OCI-LY7 (cell line): ENCODE results near the gene INSR. TPM values are rescaled to one million over a fixed set of nuclear protein-coding genes. Genes with fewer than 3 reads are reported as not detected.

Experiments
- BruUV-seq: library from RNA; stranded (reverse); fragments of 400-500 nt; replicated peaks from 2 replicates; lab custom pipeline; 2021; lab: Mats Ljungman, UMichigan
- CTCF ChIA-PET: fragments of 300-600 bp; sonication (Branson Sonifier 250); formaldehyde crosslinking; loops from one replicate; lab custom pipeline; 2022; ENCODE audit warnings: antibody characterized with exemption; ENCODE audit not compliant: unreplicated experiment; lab: Charles Lee
- POLR2A ChIA-PET: fragments of 300-600 bp; sonication (Branson Sonifier 250); formaldehyde crosslinking; loops from one replicate; lab custom pipeline; 2022; ENCODE audit warnings: antibody characterized with exemption; lab: Charles Lee
- DNase-seq: peaks from one replicate; pipeline ENCODE4 v3.0.0-alpha.2; 2015; ENCODE audit warnings: low spot score
- H2AFZ ChIP-seq: fragments of 200-600 bp; sonication (generic), shearing (Covaris generic); 2 replicates; pipeline ENCODE4 v1.6.1; 2014; ENCODE audit warnings: mild to moderate bottlenecking, antibody characterized with exemption, low read length, moderate library complexity
- H3K27ac ChIP-seq: fragments of 200-600 bp; sonication (generic); 2 replicates; pipeline ENCODE4 v1.5.1; 2014; ENCODE audit warnings: mixed run types, low read depth, mild to moderate bottlenecking, moderate library complexity, low read length, inconsistent platforms; ENCODE audit not compliant: poor library complexity, severe bottlenecking
- H3K36me3 ChIP-seq: fragments of 200-600 bp; sonication (generic); 2 replicates; pipeline ENCODE4 v1.6.1; 2014; ENCODE audit warnings: mild to moderate bottlenecking, antibody characterized with exemption, low read length, moderate library complexity, mixed read lengths; ENCODE audit not compliant: insufficient read depth
- H3K4me1 ChIP-seq: fragments of 200-600 bp; sonication (generic); 2 replicates; pipeline ENCODE4 v1.5.1; 2014; ENCODE audit warnings: mild to moderate bottlenecking, low read length; ENCODE audit not compliant: insufficient read depth, poor library complexity, severe bottlenecking
- H3K4me2 ChIP-seq: fragments of 200-600 bp; sonication (generic); 2 replicates; pipeline ENCODE4 v1.6.1; 2014; ENCODE audit warnings: mild to moderate bottlenecking, low read length
- H3K4me3 ChIP-seq: fragments of 200-600 bp; sonication (generic); 2 replicates; pipeline ENCODE4 v1.5.1; 2014; ENCODE audit warnings: mild to moderate bottlenecking, low read depth, low read length; ENCODE audit not compliant: poor library complexity, severe bottlenecking
- H3K79me2 ChIP-seq: fragments of 200-600 bp; sonication (generic); 2 replicates; pipeline ENCODE4 v1.6.1; 2016; ENCODE audit warnings: low read depth, mild to moderate bottlenecking, low read length, moderate library complexity, mixed read lengths; ENCODE audit not compliant: insufficient read depth
- H3K9me2 ChIP-seq: fragments of 200-600 bp; sonication (generic); 2 replicates; pipeline ENCODE4 v1.6.1; 2016; ENCODE audit warnings: mild to moderate bottlenecking, low read length, mixed read lengths; ENCODE audit not compliant: insufficient read depth
- H3K9me3 ChIP-seq: fragments of 200-600 bp; sonication (generic); 2 replicates; pipeline ENCODE4 v1.6.1; 2014; ENCODE audit warnings: mild to moderate bottlenecking, mixed run types, low read length, mixed read lengths
- H4K20me1 ChIP-seq: fragments of 200-600 bp; sonication (generic); 2 replicates; pipeline ENCODE4 v1.6.1; 2014; ENCODE audit warnings: mild to moderate bottlenecking, antibody characterized with exemption, low read length, moderate library complexity, mixed read lengths; ENCODE audit not compliant: insufficient read depth
- EZH2phosphoT487 ChIP-seq: fragments of 200-600 bp; sonication (generic); IDR thresholded peaks from 2 replicates; pipeline ENCODE4 v1.6.1; 2018; ENCODE audit warnings: low read depth, borderline replicate concordance, mild to moderate bottlenecking, mixed run types, antibody characterized with exemption, low read length, moderate library complexity, mixed read lengths
- intact Hi-C: fragments of 100-400 bp; cut with micrococcal nuclease; formaldehyde crosslinking; loops from one replicate; pipeline ENCODE4 v1.10.0; 2022; ENCODE audit not compliant: unreplicated experiment
- total RNA-seq, 2 experiments: library from RNA; depleted of rRNA in 1 of 2; stranded (reverse); fragments of >200 nt in 1 of 2; shearing (Covaris generic) in 1 of 2; gene quantifications; 2 replicates each; pipeline ENCODE4 v1.2.3, GENCODE V29; 2014 to 2022
- TF ChIP-seq, protein P1 (sequence below): fragments of 200-600 bp; sonication (generic); conservative IDR thresholded peaks from 2 replicates; pipeline ENCODE4 v1.5.1; 2014; ENCODE audit warnings: mild to moderate bottlenecking, antibody characterized with exemption, low read length, moderate library complexity, mixed read lengths

Gene INSR
- total RNA-seq, 2 experiments from 2014 or later: 57.7 to 74.0 TPM

DNA sequence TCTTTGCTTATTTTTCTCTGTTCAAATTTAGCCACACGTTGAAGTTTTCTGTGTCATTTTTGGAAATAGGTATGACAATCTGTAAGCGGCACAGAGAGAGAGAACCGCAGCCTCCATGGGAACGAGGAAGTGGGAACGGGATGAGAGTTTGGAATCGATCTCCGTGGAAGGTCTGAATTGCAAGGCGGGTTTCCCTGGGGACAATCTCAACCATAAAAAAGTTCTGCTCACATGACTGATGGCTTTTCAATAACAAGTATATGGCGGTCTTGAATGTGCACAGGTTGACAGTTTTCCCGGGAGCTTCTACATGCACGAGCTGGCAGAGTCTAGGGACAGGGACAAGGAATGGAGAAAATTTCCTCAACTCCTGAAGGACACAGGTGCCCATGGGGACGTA, 90.9 kb downstream of the INSR start:
- TF ChIP-seq, protein P1, sequence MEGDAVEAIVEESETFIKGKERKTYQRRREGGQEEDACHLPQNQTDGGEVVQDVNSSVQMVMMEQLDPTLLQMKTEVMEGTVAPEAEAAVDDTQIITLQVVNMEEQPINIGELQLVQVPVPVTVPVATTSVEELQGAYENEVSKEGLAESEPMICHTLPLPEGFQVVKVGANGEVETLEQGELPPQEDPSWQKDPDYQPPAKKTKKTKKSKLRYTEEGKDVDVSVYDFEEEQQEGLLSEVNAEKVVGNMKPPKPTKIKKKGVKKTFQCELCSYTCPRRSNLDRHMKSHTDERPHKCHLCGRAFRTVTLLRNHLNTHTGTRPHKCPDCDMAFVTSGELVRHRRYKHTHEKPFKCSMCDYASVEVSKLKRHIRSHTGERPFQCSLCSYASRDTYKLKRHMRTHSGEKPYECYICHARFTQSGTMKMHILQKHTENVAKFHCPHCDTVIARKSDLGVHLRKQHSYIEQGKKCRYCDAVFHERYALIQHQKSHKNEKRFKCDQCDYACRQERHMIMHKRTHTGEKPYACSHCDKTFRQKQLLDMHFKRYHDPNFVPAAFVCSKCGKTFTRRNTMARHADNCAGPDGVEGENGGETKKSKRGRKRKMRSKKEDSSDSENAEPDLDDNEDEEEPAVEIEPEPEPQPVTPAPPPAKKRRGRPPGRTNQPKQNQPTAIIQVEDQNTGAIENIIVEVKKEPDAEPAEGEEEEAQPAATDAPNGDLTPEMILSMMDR: no peak
- TF ChIP-seq EZH2phosphoT487: no peak
- no peak overlapping the region for H3K4me2 ChIP-seq
- H3K36me3 ChIP-seq: no peaks in the 10 kb centered on the region
- intact Hi-C loops: no loop called here
- no peaks in the 10 kb centered on the region for H3K9me3 ChIP-seq
- H4K20me1 ChIP-seq: no peaks in the 10 kb centered on the region
- H3K9me2 ChIP-seq: no peaks in the 10 kb centered on the region
- CTCF ChIA-PET: no interaction called here
- no peak for DNase-seq
- H3K79me2 ChIP-seq: peaks cover 18% of the 10 kb centered on the region; the same call in 1 of the 2 replicates
- no peak overlapping the region for H3K4me3 ChIP-seq
- H3K4me1 ChIP-seq: peaks cover 26% of the 10 kb centered on the region
- H2AFZ ChIP-seq: no peak overlapping the region
- POLR2A ChIA-PET: interaction anchor here (0.6 kb wide), 1 partner anchor 20 kb away, joined by 3 read pairs; no protein-coding TSS in a partner anchor
- no peak overlapping the region for H3K27ac ChIP-seq
- no TSS peak for BruUV-seq

DNA sequence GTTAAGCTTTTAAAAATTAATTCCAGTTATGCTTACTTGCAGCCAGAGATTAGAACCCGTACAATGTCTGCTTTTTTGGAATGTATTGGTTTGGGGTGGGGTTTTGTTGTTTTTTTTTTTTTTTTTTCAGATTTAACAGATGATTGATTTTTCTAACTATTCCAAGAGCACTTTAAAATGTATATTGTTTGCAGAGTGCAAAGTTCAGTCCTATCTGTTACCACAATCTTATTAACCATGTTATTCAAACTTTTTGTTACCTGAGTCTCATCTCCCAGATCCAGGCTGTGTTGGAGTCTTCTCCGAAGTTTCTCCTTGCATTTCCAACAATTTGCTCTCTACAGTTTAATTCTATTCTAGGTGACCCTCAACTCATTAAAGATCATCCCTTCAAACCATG, 91.3 kb downstream of the INSR start:
- no peak for DNase-seq
- no peak overlapping the region for H2AFZ ChIP-seq
- peaks cover 18% of the 10 kb centered on the region; the same call in 1 of the 2 replicates for H3K79me2 ChIP-seq
- peaks cover 21% of the 10 kb centered on the region for H3K4me1 ChIP-seq
- H3K9me3 ChIP-seq: no peaks in the 10 kb centered on the region
- no peaks in the 10 kb centered on the region for H3K9me2 ChIP-seq
- ChIA-PET CTCF (no interaction called here), POLR2A (interaction anchor here (0.6 kb wide), 2 partner anchors 21 to 54 kb away, joined by 3 read pairs; no protein-coding TSS in a partner anchor)
- H3K4me2 ChIP-seq: no peak overlapping the region
- H3K27ac ChIP-seq: no peak overlapping the region
- no peaks in the 10 kb centered on the region for H4K20me1 ChIP-seq
- no peaks in the 10 kb centered on the region for H3K36me3 ChIP-seq
- BruUV-seq: no TSS peak
- no peak overlapping the region for H3K4me3 ChIP-seq
- TF ChIP-seq, protein P1: no peak
- TF ChIP-seq EZH2phosphoT487: no peak
- intact Hi-C loops: no loop called here

DNA sequence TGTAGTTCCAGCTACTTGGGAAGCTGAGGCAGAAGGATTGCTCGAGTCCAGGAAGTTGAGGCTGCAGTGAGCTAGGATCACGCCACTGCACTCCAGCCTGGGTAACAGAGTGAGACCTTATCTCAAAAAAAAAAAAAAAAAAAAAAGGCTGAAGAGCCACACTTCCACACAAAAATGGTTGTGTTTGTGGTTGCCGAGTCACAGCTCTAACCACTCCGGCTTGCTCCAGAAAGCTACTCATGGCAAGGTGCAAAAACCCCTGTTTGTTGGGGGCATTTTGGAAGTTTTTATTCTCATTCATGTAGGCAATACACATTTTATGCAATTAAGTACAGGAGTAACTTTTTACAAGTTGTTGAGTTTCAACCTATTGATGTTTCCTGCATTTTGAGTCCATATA, 93.5 kb downstream of the INSR start:
- intact Hi-C loops: no loop called here
- Histone ChIP-seq H3K9me3 (no peaks in the 10 kb centered on the region), H3K4me3 (no peak overlapping the region), H4K20me1 (no peaks in the 10 kb centered on the region), H3K4me1 (peaks cover 33% of the 10 kb centered on the region), H3K79me2 (peaks cover 28% of the 10 kb centered on the region; the same call in 1 of the 2 replicates), H3K36me3 (no peaks in the 10 kb centered on the region), H3K4me2 (no peak overlapping the region), H3K9me2 (no peaks in the 10 kb centered on the region), H2AFZ (no peak overlapping the region), H3K27ac (no peak overlapping the region)
- ChIA-PET CTCF (no interaction called here), POLR2A (interaction anchor here (0.6 to 0.8 kb wide), 3 partner anchors 15 to 679 kb away, joined by 3 to 5 read pairs (median 4); no protein-coding TSS in a partner anchor)
- no TSS peak for BruUV-seq
- DNase-seq: no peak
- TF ChIP-seq EZH2phosphoT487: no peak
- TF ChIP-seq, protein P1: no peak
